B cell (primary cell): ENCODE data around the gene ELMO1. TPM values are rescaled to one million over a fixed set of nuclear protein-coding genes. Genes with fewer than 3 reads are reported as not detected.

Experiments
- ATAC-seq: fragments of 200-7000 bp; cut with Tn5 transposase; one replicate; pipeline ENCODE4 v1.10.0; 2021; ENCODE audit warnings: low read depth, mild to moderate bottlenecking, moderate number of reproducible peaks, moderate library complexity
- CTCF ChIA-PET: fragments of 350-600 bp; sonication (Branson Sonifier 250); formaldehyde crosslinking; loops from one replicate; lab custom pipeline; 2021; ENCODE audit warnings: antibody characterized with exemption, inconsistent platforms; lab: Charles Lee
- POLR2A ChIA-PET: fragments of 350-600 bp; sonication (Branson Sonifier 250); formaldehyde crosslinking; loops from one replicate; lab custom pipeline; 2021; ENCODE audit warnings: antibody characterized with exemption; lab: Charles Lee
- DNase-seq: peaks from one replicate; pipeline ENCODE4 v3.0.0; 2013
- H2AFZ ChIP-seq: 2 replicates; pipeline ENCODE4 v1.6.1; 2012; ENCODE audit warnings: mild to moderate bottlenecking, low read depth, low read length; ENCODE audit not compliant: insufficient read depth, poor library complexity, severe bottlenecking
- H3K27ac ChIP-seq, 2 donors: 1 replicate in 1 of 2; 2 replicates in 1 of 2; pipeline ENCODE4 v1.5.1; 2012 to 2013; ENCODE audit warnings: low read length in 2 of 2, mild to moderate bottlenecking in 2 of 2, moderate library complexity in 1 of 2
- H3K27me3 ChIP-seq, 4 experiments: fragments of 200-600 bp in 1 of 4; sonication (generic) in 1 of 4; replicated peaks in 1 of 4; 1 replicate in 2 of 4; 2 replicates in 2 of 4; pipeline versions ENCODE4 v1.6.1 to v1.7.0; 2013 to 2016; ENCODE audit warnings: low read length in 3 of 4, mild to moderate bottlenecking in 2 of 4, mixed read lengths in 1 of 4, moderate library complexity in 1 of 4; ENCODE audit not compliant: insufficient read depth in 4 of 4, control insufficient read depth in 3 of 4; ENCODE audit errors: control extremely low read depth in 1 of 4
- H3K36me3 ChIP-seq, 2 experiments: replicated peaks in 1 of 2; 1 replicate in 1 of 2; 2 replicates in 1 of 2; pipeline versions ENCODE4 v1.6.1 to v1.7.1; 2013; ENCODE audit warnings: low read length in 1 of 2; ENCODE audit not compliant: insufficient read depth in 2 of 2, control insufficient read depth in 1 of 2; ENCODE audit errors: control extremely low read depth in 1 of 2, extremely low read depth in 1 of 2
- H3K4me1 ChIP-seq, 2 donors: fragments of 200-600 bp in 1 of 2; sonication (generic) in 1 of 2; 1 replicate in 1 of 2; 2 replicates in 1 of 2; pipeline versions ENCODE4 v1.5.1 to v1.6.1; 2013 to 2017; ENCODE audit warnings: low read length in 2 of 2; ENCODE audit not compliant: control insufficient read depth in 2 of 2, insufficient read depth in 2 of 2
- H3K4me2 ChIP-seq: replicated peaks from 2 replicates; pipeline ENCODE3; 2012; ENCODE audit warnings: mild to moderate bottlenecking, low read depth, low read length; ENCODE audit not compliant: poor library complexity, severe bottlenecking
- H3K4me3 ChIP-seq, 5 experiments: fragments of 200-600 bp in 1 of 5; sonication (generic) in 1 of 5; 1 replicate in 3 of 5; 2 replicates in 2 of 5; pipeline versions ENCODE4 v1.5.1 to v1.7.0; 2011 to 2016; ENCODE audit warnings: low read length in 4 of 5, mild to moderate bottlenecking in 4 of 5, low read depth in 2 of 5, control low read depth in 1 of 5, moderate library complexity in 1 of 5; ENCODE audit not compliant: insufficient read depth in 1 of 5; ENCODE audit errors: control extremely low read depth in 1 of 5, extremely low read depth in 1 of 5
- H3K79me2 ChIP-seq: fragments of 200-600 bp; sonication (generic); one replicate; pipeline ENCODE4 v1.6.0; 2016; ENCODE audit warnings: low read length; ENCODE audit not compliant: control insufficient read depth, insufficient read depth
- H3K9ac ChIP-seq: fragments of 200-600 bp; sonication (generic); 2 replicates; pipeline ENCODE4 v1.6.1; 2017; ENCODE audit warnings: mild to moderate bottlenecking, low read length, moderate library complexity
- H3K9me3 ChIP-seq, 3 donors: one replicate each; pipeline versions ENCODE4 v1.6.1 to v1.7.1; 2013; ENCODE audit warnings: low read length in 2 of 3; ENCODE audit not compliant: control insufficient read depth in 2 of 3, insufficient read depth in 1 of 3; ENCODE audit errors: control extremely low read depth in 1 of 3
- H4K20me1 ChIP-seq: 2 replicates; pipeline ENCODE4 v1.6.0; 2012; ENCODE audit warnings: mild to moderate bottlenecking, low read length; ENCODE audit not compliant: insufficient read depth, control insufficient read depth, poor library complexity, severe bottlenecking
- H3K27ac Mint-ChIP-seq: one replicate; pipeline ENCODE4 v1.8.0; 2021; ENCODE audit warnings: mixed read lengths
- H3K27me3 Mint-ChIP-seq: one replicate; pipeline ENCODE4 v1.8.0; 2021; ENCODE audit warnings: mixed read lengths
- H3K4me1 Mint-ChIP-seq: one replicate; pipeline ENCODE4 v1.8.0; 2021; ENCODE audit warnings: mixed read lengths
- H3K4me3 Mint-ChIP-seq: one replicate; pipeline ENCODE4 v1.8.0; 2021; ENCODE audit warnings: mixed read lengths
- H3K9me3 Mint-ChIP-seq: one replicate; pipeline ENCODE4 v1.8.0; 2022; ENCODE audit warnings: mixed read lengths; ENCODE audit not compliant: insufficient read depth
- CTCF ChIP-seq: fragments of 200-600 bp; IDR thresholded peaks from one replicate; pipeline ENCODE4 v1.8.0; 2022; ENCODE audit warnings: antibody characterized with exemption, mild to moderate bottlenecking
- EZH2 ChIP-seq: IDR thresholded peaks from 2 replicates; pipeline ENCODE4 v1.6.1; 2012; ENCODE audit warnings: borderline replicate concordance, low read depth, mild to moderate bottlenecking, moderate library complexity, low read length; ENCODE audit not compliant: insufficient read depth, poor library complexity, severe bottlenecking
- WGBS: methylation state at CpG from one replicate; pipeline ENCODE4 v1.1.5; 2013; ENCODE audit warnings: missing lambda C conversion rate; ENCODE audit not compliant: insufficient coverage; 5-methylcytosine and 5-hydroxymethylcytosine counted together
- intact Hi-C: fragments of 100-400 bp; cut with micrococcal nuclease; formaldehyde crosslinking; loops from one replicate; pipeline ENCODE4 v1.10.0; 2022
- polyA plus RNA-seq: library from polyadenylated mRNA; depleted of rRNA; stranded (reverse); fragments of >200 nt; gene quantifications from 2 replicates; pipeline ENCODE4 v1.2.3, GENCODE V29; 2012
- total RNA-seq, 2 donors: library from RNA; stranded (reverse); fragments of 120-200 nt in 1 of 2; gene quantifications; 1 replicate in 1 of 2; 2 replicates in 1 of 2; pipeline versions ENCODE4 v1.2.3 to v1.2.4, GENCODE V29; 2013 to 2022

ELMO1 gene
- total and polyA plus RNA-seq, 2 donors (not counting 1 experiment from before 2014, with no cell fraction given): 44.7 to 177 TPM

GRCh38 chr7:37151741-37152413 lies 296.8 kb downstream of the ELMO1 start:
- CTCF ChIA-PET: interaction anchor here (0.7 to 2.1 kb wide), 2 partner anchors 30 to 213 kb away, joined by 4 to 7 read pairs; no protein-coding TSS in a partner anchor
- peaks cover 5% of the 10 kb centered on the region for H3K4me1 Mint-ChIP-seq

More at GRCh38 chr7:37151741-37152413, 296.8 kb downstream of the ELMO1 start:
- TF ChIP-seq EZH2 (no peak), CTCF (no peak)
- no peak for DNase-seq
- H3K4me1 ChIP-seq: no peaks in the 10 kb centered on the region
- no peak for ATAC-seq
- Mint-ChIP-seq H3K27me3 (no peaks in the 10 kb centered on the region), H3K4me3 (no peak overlapping the region), H3K27ac (no peak overlapping the region), H3K9me3 (no peaks in the 10 kb centered on the region)
- H3K4me3 ChIP-seq: no peak overlapping the region
- WGBS: 97% methylated on average over 6 of the region's 7 CpGs
- H3K36me3 ChIP-seq: peaks cover 3 to 34% of the 10 kb centered on the region in 2 experiments
- POLR2A ChIA-PET: no interaction called here
- intact Hi-C loops: no loop called here
- H3K27ac ChIP-seq: no peak overlapping the region
- peaks cover 5% of the 10 kb centered on the region for H3K79me2 ChIP-seq
- H3K9ac ChIP-seq: no peak overlapping the region
- no peaks in the 10 kb centered on the region for H4K20me1 ChIP-seq
- no peak overlapping the region for H3K4me2 ChIP-seq
- H3K27me3 ChIP-seq: no peaks in the 10 kb centered on the region
- H2AFZ ChIP-seq: no peak overlapping the region
- H3K9me3 ChIP-seq: no peaks in the 10 kb centered on the region
